ENCODE measurements around the gene TTBK2. TPM values are rescaled to one million over a fixed set of nuclear protein-coding genes. Genes with fewer than 3 reads are reported as not detected.

The TTBK2 gene
- total RNA-seq, 1 donor from 2014 or later, result 7.9 TPM

DNA sequence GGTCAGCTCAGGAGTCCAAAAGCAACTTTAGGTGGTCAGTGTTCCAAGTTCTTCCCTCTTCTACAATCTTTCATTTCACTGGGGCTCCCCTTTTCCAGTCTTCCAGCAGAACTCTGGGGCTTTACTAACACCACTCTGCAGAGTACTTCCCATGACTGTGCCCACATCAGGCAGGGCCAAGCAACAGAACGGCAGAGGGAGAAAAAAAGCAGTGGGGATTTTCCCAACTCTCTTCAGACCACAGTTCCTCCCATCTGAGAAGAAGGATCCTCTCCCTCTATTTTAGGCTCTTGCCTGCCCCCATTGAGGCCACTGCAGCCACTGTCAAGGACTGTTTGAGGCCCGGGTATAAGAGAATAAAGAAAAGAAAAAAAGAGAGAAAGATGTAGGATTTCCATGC lies 70.7 kb downstream of the TTBK2 start:
- Histone ChIP-seq H3K4me3 (ENCODE audit: low read depth, low read length) (no peak overlapping the region), H3K36me3 (ENCODE audit: control insufficient read depth, insufficient read depth, low read length) (no peaks in the 10 kb centered on the region), H3K27me3 (ENCODE audit: control insufficient read depth, insufficient read depth, low read length) (no peaks in the 10 kb centered on the region)
- TF ChIP-seq, protein P1, sequence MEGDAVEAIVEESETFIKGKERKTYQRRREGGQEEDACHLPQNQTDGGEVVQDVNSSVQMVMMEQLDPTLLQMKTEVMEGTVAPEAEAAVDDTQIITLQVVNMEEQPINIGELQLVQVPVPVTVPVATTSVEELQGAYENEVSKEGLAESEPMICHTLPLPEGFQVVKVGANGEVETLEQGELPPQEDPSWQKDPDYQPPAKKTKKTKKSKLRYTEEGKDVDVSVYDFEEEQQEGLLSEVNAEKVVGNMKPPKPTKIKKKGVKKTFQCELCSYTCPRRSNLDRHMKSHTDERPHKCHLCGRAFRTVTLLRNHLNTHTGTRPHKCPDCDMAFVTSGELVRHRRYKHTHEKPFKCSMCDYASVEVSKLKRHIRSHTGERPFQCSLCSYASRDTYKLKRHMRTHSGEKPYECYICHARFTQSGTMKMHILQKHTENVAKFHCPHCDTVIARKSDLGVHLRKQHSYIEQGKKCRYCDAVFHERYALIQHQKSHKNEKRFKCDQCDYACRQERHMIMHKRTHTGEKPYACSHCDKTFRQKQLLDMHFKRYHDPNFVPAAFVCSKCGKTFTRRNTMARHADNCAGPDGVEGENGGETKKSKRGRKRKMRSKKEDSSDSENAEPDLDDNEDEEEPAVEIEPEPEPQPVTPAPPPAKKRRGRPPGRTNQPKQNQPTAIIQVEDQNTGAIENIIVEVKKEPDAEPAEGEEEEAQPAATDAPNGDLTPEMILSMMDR (IDR thresholded peaks at IDR 0.05; ENCODE audit: insufficient read depth, low read length, severe bottlenecking), result no peak
- no peak for DNase-seq (ENCODE audit: low read depth)
- FAIRE-seq, result no peak

GRCh38 chr15:42848846-42849245 lies 71.7 kb downstream of the TTBK2 start:
- H3K4me3 ChIP-seq (ENCODE audit: low read depth, low read length), result no peak overlapping the region
- DNase-seq (ENCODE audit: low read depth) (no peak), FAIRE-seq (no peak)
- TF ChIP-seq, protein P1 (IDR thresholded peaks at IDR 0.05; ENCODE audit: insufficient read depth, low read length, severe bottlenecking), result no peak
- H3K27me3 ChIP-seq (ENCODE audit: control insufficient read depth, insufficient read depth, low read length), result no peaks in the 10 kb centered on the region
- H3K36me3 ChIP-seq (ENCODE audit: control insufficient read depth, insufficient read depth, low read length), result no peaks in the 10 kb centered on the region

DNA sequence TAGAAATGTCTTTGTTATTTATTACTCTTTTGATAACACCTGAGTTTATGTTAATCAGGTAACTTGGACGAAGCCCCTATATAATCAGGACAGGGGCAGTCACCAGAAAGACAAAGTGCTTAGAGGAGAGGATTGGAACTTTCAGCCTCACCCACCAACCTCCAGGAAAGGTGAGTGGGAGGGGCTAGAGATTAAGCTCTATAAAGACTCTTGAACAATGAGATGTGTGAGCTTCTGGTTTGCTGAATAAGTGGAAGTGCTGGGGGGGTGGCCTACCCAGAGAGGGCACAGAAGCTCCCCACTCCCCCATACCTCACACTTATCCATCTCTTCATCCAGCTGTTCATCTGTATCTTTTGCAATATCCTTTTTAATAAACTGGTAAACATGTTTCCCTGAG lies 73.9 kb downstream of the TTBK2 start:
- DNase-seq (ENCODE audit: low read depth) (no peak), FAIRE-seq (no peak)
- no peaks in the 10 kb centered on the region for H3K36me3 ChIP-seq (ENCODE audit: control insufficient read depth, insufficient read depth, low read length)
- TF ChIP-seq, protein P1 (IDR thresholded peaks at IDR 0.05; ENCODE audit: insufficient read depth, low read length, severe bottlenecking), result no peak
- H3K4me3 ChIP-seq (ENCODE audit: low read depth, low read length), result no peak overlapping the region
- H3K27me3 ChIP-seq (ENCODE audit: control insufficient read depth, insufficient read depth, low read length), result no peaks in the 10 kb centered on the region

- Histone ChIP-seq H3K27me3 (ENCODE audit: control insufficient read depth, insufficient read depth, low read length) (no peaks in the 10 kb centered on the region), H3K36me3 (ENCODE audit: control insufficient read depth, insufficient read depth, low read length) (no peaks in the 10 kb centered on the region), H3K4me3 (ENCODE audit: low read depth, low read length) (no peak overlapping the region)
- TF ChIP-seq, protein P1 (IDR thresholded peaks at IDR 0.05; ENCODE audit: insufficient read depth, low read length, severe bottlenecking), result no peak
- DNase-seq (ENCODE audit: low read depth), result peak; percentile 99
- FAIRE-seq, result no peak
Observed at GRCh38 chr15:42845581-42845980, 75.0 kb downstream of the TTBK2 start.

GRCh38 chr15:42843699-42844098 lies 76.9 kb downstream of the TTBK2 start:
- no peak for FAIRE-seq
- DNase-seq (ENCODE audit: low read depth), result no peak
- TF ChIP-seq, protein P1 (IDR thresholded peaks at IDR 0.05; ENCODE audit: insufficient read depth, low read length, severe bottlenecking), result no peak
- Histone ChIP-seq H3K4me3 (ENCODE audit: low read depth, low read length) (no peak overlapping the region), H3K36me3 (ENCODE audit: control insufficient read depth, insufficient read depth, low read length) (no peaks in the 10 kb centered on the region), H3K27me3 (ENCODE audit: control insufficient read depth, insufficient read depth, low read length) (no peaks in the 10 kb centered on the region)

DNA sequence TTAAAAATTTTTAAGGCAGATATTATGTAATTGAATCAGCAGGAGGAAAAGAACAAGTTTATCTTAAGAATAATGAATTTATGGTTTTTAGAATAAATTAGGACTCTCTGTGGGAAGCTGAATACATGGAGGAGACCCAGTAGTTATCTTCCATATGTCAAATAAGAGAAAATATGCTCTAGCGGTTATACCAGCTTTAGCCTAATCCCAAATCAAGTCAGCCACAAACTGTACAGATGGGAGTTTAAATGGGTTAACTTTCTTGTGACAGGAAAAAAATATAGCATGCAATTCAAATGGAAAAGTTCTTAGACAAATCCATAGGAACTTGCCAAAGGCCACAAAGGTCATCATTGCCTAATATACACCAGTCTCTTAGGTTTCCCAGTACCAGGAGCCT lies 84.3 kb downstream of the TTBK2 start:
- Histone ChIP-seq H3K4me3 (ENCODE audit: low read depth, low read length) (no peak overlapping the region), H3K36me3 (ENCODE audit: control insufficient read depth, insufficient read depth, low read length) (no peaks in the 10 kb centered on the region), H3K27me3 (ENCODE audit: control insufficient read depth, insufficient read depth, low read length) (no peaks in the 10 kb centered on the region)
- no peak for DNase-seq (ENCODE audit: low read depth)
- FAIRE-seq, result no peak
- TF ChIP-seq, protein P1 (IDR thresholded peaks at IDR 0.05; ENCODE audit: insufficient read depth, low read length, severe bottlenecking), result no peak
